Fibroblast of skin of back (primary cell): ENCODE results near the gene CENPA.
"Not testable (repeated sequence)": the region's sequence is repeated elsewhere in the genome, so short reads cannot be mapped to it uniquely, and the experiment has no call there.

Source experiments
- DNase-seq: peaks from one replicate; pipeline ENCODE4 v3.0.0-alpha.2; 2013

The CENPA gene

DNA sequence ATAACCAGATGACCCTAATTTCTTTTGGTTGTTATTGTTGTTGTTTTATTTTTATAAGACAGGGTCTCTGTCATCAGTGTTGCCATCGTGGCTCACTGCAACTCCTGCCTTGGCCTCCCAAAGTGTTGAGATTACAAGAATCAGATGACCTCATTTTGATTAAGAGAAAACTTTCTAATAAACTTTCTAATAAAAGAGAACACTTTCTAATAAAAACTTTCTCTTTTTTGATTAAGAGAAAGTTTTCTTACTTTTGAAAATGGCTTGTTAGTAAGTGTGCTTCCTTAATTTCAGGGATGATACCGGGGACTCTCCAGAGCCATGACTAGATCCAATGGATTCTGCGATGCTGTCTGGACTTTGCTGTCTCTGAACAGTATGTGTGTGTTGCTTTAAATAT lies 7.7 kb downstream of the CENPA start:
- DNase-seq, result no peak

DNA sequence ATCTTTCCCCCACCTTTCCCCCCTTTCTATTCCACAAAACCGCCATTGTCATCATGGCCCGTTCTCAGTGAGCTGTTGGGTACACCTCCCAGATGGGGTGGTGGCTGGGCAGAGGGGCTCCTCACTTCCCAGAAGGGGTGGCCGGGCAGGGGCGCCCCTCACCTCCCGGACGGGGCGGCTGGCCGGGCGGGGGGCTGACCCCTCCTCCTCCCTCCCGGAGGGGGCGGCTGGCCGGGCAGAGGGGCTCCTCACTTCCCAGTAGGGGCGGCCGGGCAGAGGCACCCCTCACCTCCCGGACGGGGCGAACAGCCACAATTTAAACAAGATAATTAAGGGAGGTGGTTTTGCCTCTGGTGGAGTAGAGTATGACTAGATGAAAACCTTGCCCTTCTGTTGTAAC lies 9.3 kb downstream of the CENPA start:
- not testable (repeated sequence) for DNase-seq

DNA sequence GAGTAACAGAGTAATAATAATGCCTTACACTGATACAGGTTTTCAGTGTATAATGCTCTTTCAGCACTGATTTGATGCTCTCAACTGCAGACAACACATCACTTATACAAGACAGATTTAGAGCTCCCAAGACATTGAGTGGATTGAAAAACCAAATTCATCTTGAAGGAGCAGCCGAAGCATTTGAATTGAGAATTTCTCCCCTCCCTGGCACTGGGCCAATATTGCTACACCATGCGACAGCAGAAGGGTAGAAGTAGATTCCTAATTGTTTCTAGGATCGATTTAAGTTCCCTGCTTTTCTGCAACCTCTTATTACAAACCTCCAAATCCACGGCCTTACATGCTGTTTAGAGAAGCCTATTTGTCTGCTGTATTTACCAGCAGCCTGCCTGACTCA lies 15.5 kb downstream of the CENPA start:
- no peak for DNase-seq

DNA sequence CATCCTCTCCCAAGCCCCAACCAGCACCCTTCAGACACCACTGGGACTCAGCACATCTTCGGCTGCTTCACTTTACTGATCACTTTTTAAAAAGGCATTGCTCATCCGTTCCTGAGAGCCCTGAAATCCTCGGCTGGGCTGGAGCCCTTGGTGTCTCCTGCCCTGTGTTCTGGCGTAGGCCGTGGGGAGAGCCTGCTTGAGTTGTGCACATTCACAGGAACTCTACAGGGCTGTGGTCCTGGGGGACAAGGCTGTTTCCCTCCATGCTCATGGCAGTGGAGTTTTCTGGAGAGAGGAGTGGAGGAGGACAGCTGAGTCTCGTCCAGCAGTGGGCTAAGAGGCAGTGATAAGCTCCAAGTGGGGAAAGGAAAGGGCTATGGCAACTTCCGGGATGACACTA lies 15.9 kb downstream of the CENPA start:
- DNase-seq, result no peak

DNA sequence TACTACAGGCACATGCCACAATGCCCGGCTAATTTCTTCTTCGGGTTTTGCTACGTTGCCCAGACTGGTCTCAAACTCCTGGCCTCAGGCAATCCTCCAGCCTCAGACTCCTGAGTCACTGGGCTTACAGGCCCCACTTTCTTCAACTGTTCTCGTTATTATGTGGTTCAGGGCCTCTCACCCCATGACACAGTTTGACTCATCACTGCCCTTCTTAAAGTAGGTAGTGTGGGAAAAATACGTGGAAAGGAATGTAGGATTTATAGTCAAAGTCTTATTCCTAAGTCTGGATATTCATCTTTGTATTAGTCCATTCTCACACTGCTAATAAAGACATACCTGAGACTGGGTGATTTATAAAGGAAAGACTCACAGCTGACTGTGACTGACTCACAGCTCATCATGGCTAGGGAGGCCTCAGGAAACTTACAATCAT lies 19.4 kb downstream of the CENPA start:
- peak; percentile 79 for DNase-seq

DNA sequence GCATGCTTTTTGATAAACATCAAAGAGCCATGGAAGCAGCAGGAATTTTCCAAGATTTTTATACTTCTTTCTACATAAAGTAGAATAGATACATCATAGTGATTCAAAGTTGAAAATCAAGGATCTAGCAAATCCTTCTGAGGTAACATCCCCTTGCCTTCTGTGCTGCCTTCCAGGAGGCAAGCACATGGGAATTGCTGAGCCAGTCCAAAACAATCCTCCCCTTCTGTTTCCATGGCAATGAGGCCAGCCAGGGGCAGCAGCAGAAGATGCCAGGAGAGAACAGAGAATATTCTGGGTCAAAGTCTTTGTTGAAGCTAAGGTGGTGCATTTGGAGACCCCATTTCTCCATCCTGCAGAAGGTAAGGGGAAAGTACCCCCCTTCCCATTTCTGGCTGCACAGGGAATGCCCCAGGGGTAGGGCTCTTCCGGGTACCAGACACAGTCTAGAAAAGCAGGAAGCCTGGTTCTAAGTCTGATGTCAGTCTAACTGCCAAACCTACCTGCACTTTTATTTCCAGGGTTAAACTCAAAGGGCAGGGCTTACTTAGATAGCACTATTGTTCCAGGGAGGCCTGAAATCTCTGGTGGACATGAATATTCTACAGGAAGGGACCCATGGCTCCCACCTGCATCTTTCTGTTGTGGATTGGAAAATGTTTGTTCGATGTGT lies 22.1 kb downstream of the CENPA start:
- peak; percentile 17 for DNase-seq

DNA sequence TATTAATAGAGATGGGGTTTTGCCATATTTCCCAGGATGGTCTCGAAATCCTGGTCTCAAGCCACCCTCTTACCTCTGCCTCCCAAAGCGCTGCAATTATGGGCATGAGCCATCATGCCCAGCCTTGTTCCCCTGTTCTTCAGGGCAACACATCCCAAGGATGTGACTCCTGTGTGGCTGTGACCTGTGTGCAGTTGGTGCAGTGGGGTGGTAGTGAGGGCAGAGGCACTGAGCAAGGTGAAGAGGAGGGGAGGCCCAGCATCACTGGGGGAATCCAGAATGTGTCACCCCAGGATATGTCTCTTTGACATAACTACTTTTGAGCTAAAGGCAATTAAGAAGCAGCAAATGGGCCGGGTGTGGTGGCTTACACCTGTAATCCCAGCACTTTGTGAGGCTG lies 23.4 kb downstream of the CENPA start:
- DNase-seq, result no peak

DNA sequence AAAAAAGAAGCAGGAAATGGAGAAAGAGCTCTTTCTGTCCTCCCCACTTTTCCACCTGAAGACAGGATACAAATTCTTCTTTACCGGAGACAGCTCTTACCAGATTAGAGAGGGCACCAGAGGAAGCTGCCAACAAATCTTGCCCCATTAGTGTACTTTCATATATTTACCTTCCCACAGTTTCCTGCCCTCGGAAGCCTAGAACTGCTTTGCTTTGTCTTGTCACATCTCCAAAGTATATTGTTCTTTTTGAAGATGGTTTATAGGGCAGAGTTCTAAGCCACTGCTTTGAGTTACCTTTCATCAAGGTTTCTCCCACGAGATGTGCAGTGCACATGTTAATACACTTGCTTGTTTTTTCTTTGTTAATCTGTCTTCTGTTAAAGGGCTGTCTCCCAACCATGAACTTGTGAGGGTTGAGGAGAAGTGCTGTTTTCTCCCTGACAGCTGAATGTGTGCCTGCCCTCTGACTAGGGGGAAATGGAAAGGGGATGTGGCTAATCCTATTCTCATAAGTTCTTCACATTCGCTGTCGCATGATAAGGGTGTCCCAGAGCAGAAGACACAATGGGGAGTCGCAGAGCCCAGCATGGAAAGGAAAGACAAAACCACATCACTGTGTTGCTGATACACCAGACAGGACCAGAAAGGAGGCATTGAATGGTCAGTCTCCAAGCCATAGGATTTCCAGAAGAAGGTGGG lies 24.2 kb downstream of the CENPA start:
- no peak for DNase-seq

DNA sequence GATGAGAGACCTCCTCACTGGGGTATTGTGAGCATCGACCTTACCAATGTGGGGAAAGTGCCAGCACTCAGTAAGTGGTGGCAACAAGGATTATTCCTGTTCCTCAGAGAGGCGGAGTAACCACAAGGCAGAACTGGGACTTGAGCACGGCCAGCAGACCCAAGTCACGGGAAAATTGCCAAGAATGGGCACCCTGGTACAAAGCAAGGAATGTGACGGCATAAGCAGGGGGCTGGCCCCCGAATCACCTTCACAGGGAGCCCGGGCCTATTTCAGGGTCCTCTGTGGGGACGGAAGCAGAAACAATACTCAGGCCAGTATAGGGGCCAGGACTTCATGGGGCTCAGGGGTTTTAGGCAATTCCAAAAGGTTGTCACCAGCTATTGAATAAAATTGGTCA lies 25.4 kb downstream of the CENPA start:
- no peak for DNase-seq

DNA sequence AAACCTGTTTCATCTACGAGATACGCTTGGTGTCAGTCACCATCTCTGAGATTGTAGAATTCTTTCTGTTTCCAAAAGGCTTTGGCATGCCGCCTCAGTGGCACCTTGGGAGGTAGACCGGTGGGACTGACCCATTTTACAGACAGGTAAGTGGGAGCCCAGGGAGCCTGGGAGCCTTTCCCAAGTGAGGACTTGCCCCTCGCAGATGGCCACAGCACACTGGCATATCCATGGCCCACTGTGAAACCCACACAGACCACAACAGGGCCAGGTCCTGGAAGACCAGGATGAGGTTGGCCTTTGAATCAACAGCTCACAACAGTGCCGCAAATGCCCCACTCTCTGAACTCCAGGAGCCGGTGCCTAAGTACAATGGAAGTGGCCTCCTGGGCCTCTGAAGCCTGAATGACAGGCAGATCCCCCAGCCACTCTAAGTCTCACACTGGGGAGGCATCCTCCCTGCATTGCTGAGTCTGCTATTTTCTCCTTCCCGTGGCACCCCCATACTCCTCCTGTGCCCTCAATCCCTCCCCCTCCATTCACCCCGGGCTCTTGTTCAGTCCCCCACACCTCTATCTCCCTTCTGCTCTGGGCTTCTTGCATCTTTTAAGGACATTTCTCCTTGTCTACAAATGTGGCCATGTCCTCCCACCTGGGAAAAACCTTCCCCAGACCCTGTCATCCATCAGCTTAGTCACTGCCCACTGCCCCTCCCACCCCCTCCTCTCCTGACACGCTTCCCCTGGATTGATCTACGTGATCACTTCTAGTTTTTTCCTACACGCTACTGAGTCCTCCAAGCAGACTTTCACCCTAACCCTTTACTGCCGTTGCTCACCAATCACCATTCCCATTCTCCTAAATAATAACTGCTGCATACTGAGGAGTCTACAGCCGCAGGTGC lies 26.2 kb downstream of the CENPA start:
- DNase-seq, result no peak

DNA sequence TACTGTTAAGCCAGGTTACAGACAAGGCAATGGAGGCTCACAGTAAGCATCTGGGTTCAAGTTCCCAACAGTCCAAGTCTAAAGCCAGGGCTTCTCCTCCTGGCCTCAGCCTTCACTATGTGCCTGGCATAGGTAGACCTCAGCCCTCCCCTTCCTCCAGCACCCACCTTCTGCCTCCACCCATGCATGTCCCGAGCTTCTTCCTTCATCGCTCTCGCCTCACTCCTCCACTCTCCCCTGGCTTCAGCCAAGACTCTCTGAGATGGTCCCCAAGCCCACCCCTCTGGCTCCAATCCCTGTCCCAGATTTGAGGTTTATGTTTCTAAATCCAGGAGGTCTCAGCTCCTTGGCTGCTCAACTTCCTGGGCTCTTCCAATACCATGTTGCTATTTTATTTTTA lies 26.9 kb downstream of the CENPA start:
- no peak for DNase-seq

DNA sequence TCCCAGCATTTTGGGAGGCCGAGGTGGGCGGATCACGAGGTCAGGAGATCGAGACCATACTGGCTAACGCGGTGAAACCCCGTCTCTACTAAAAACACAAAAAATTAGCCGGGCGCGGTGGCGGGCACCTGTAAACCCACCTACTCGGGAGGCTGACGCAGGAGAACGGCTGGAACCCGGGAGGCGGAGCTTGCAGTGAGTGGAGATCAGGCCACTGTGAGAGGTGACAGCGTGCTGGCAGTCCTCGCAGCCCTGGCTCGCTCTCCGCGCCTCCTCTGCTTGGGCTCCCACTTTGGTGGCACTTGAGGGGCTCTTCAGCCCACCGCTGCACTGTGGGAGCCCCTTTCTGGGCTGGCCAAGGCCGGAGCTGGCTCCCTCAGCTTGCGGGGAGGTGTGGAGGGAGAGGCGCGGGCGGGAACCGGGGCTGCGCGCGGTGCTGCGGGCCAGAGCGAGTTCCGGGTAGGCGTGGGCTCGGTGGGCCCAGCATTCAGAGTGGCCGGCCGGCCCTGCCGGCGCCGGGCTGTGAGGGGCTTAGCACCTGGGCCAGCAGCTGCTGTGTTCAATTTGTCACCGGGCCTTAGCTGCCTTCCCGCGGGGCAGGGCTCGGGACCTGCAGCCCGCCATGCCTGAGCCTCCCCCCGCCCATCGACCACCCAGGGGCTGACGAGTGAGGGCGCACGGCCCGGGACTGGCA lies 28.4 kb downstream of the CENPA start:
- DNase-seq, result not testable (repeated sequence)

DNA sequence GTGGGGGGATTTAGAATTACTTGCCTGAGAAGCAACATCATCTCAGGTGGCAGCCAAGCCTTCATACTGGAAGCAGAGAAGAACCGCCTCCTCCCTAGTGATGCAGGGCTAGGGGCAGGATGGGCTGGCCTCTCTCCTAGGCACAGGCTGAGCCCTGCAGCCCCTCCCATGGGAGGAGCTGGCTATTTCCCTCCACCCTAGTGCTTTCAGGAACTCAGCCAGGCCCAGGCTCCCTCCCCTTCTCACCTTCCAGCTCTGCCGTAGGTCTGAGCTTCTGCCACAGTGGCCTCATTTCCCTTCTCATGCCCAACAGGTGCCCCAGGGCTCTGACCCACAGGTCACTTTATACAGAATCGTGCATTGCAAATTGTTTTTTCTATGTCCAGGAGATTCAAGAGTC lies 31.0 kb downstream of the CENPA start:
- no peak for DNase-seq

DNA sequence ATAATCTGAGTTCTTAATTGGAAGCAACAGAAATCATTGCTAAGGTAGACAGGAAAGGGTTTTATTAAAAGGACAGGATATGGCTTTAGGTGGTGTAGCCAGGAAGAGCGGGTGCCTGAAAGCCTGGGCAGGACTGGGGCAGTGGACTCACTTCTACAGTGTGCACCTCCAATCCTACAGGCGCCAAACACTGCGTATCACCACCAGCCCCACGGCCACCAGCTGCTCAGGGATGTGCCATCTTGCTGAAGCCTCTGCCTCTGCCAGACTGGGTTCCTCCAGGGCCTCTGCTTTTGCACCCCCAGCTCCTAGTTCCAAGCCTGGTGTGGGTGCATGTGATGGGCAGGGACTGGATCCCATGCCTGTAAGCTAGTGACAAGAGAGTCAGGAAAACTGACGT lies 32.4 kb downstream of the CENPA start:
- no peak for DNase-seq

DNA sequence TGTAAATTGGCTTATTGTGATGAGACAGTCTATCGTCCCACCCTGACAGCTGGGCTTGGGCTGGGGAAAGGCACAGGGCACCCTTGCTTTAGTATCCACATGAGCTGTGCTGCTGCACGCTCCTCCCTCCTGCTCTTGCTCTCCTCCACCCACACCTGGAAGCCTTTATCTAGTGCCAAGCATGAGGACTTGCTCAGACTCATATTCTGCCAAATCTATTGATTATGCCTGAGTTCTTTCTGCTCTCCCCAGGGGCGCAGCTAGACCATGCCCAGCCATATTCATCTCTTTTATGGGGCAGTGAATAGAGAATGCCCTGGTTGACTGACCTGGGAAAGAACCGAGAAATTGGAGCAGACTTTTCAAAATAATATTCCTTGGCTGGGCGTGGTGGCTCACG lies 33.1 kb downstream of the CENPA start:
- no peak for DNase-seq

DNA sequence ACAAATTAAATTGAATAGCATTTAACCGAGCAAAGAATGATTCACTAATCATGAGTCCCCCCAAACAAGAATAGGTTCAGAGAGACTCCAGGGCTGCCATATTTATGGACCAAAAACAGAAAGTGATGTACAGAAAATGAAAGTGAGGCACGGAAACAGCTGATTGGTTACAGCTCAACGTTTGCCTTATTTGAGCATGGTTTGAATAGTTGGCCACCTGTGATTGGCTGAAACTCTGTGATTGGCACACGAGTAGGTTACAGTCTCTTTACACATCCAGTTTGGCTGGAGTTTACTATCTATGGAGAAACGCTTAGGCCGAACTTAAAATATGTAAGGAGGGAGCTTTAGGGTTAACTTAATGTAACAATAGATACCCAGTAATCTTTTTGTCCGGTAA lies 35.1 kb downstream of the CENPA start:
- no peak for DNase-seq

DNA sequence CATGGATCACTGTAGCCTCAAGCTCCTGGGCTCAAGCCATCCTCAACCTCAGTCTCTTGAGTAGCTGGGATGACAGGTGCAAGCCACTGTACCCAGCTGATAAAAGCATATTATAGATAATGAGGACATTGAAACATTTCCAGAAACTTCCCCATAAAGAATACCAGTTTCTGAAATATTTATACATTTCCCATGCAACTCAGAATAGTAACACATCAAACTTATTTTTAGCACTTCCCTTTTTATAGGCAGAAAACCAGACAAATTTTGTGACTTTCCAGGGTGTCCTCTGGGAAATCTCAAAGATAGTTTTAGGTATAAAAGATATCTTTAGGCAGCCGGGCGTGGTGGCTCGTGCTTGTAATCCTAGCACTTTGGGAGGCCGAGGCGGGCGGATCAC lies 37.0 kb downstream of the CENPA start:
- no peak for DNase-seq

DNA sequence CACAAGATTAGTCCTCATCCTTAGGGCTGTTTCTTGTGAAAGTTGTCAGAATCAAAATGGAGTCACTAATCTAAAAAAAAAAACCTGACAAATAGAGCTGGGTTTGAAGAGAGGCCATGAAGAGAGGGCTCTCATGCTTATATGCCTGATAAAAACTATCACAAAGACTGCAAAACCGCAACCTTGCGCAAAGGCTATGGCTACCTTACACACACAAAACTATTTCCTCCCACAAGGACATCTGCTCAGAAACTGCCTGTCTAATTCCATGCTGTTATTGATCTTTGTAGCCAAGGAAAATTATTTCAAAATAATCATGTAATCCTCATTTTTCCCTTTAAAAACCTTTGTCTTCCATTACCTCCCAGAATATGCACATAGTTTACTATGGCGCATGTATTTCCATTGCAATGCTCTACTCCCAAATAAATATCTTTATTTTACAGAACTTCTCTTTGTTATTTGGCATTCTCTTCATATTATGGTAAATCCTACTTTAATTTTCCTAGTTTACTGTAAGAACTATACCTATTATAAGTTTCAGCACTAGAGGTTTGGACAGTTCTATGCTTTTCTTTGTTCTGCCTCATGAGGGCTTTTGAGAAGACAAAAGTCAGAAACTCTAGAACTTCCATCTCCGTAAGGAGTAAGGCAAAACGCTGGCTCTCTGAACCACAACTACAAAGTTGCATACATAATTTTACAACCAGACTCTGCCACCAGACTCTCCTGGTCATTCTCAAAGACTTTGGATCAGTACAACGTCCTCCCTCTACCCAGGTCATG lies 52.5 kb downstream of the CENPA start:
- DNase-seq, result peak; percentile 36

DNA sequence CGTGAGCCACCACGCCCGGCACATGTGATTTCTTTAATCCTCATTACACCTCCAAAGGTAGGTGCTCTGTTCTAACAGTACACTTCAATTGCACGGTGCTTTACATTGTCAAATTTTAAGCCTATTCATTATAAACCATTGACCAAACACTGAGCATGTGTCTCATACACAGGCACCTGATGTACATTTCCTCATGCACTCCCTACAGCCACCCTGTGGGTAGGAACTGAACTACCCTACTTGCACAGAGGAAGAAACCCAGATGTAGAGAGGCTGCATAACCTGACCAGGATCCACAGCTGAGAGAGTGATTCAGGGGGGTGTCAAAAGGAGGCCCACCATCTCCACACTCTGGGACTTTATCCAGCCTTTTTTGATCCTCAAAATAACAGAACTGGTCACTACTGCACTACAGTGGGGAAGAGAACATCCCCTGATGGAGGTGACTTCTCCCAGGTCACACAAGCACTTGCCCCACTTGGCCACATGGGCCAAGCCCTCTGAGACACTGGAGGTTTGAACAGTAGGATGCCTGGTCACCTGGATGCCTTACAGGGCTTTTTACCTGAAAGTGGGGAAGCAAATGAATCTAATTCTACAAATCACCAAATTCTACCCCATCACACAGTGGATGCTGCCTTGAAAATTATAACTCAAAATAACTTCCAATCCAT lies 55.2 kb downstream of the CENPA start:
- no peak for DNase-seq

DNA sequence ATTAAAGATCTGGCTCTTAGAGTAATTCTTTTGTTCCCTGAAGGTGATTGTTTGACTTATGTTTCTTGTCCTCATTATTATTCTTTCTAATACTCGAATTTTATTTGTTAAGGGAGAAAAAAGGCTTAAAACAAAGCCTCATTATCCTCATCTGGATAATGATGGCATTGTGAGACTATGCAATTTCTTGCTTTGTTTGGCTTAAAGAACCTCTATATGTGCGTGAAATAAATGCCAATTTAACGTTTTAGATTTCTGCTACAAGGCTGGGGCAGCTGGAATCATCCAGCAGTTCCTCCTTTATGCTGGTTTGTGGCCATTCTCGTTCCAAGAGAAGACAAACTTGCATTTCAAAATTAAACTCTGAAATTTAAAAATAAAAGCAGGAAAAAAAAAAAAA lies 57.2 kb downstream of the CENPA start:
- no peak for DNase-seq
